H1 (cell line): ENCODE measurements around the gene CENPP.

Experiments used
- ASH2L ChIP-seq: fragments of 200-600, 300-600 bp; sonication (generic); IDR thresholded peaks from one replicate; pipeline ENCODE4 v1.7.1; 2017; ENCODE audit warnings: low read length
- BRCA1 ChIP-seq: IDR thresholded peaks from 2 replicates; pipeline ENCODE4 v1.6.1; 2012; ENCODE audit warnings: low read depth, low read length, improper control_type of control experiment
- CEBPB ChIP-seq: IDR thresholded peaks from 2 replicates; pipeline ENCODE4 v1.6.1; 2012; ENCODE audit warnings: low read depth, low read length
- EZH2 ChIP-seq: fragments of 200-600 bp; sonication (generic); IDR thresholded peaks from 2 replicates; pipeline ENCODE4 v1.7.1; 2012; ENCODE audit warnings: low read depth, mild to moderate bottlenecking, moderate library complexity, low read length, inconsistent platforms; ENCODE audit not compliant: severe bottlenecking
- TF ChIP-seq, protein P1 (sequence below), 3 experiments: IDR thresholded peaks; 1 replicate in 2 of 3; 2 replicates in 1 of 3; pipeline versions ENCODE4 v1.5.1 to v1.6.1; 2011; ENCODE audit warnings: low read length in 3 of 3, mild to moderate bottlenecking in 3 of 3, inconsistent platforms in 2 of 3, low read depth in 1 of 3, moderate library complexity in 1 of 3; ENCODE audit not compliant: insufficient read depth in 1 of 3; ENCODE audit errors: control extremely low read depth in 1 of 3

DNA sequence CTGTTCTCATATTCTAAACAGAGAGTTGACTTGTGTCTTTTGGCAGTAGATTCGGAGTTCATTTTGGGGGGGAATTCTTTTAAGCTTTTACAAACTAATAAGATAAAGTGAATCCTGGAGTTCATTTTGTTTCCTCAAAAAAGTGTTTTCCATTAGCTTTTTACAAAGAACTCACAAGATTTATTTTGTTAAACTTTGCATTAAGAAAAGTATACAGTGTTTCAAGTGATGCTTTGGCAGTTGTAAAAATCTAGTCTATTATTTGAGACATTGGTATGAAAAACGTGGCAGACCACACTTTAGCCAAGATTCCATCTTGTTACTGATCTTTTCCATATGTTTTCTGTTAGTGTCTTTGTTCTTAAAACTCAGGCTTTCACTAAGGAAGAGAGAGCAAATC, 99.7 kb downstream of the CENPP start:
- TF ChIP-seq EZH2, result no peak
- TF ChIP-seq CEBPB, result no peak
- TF ChIP-seq, protein P1, sequence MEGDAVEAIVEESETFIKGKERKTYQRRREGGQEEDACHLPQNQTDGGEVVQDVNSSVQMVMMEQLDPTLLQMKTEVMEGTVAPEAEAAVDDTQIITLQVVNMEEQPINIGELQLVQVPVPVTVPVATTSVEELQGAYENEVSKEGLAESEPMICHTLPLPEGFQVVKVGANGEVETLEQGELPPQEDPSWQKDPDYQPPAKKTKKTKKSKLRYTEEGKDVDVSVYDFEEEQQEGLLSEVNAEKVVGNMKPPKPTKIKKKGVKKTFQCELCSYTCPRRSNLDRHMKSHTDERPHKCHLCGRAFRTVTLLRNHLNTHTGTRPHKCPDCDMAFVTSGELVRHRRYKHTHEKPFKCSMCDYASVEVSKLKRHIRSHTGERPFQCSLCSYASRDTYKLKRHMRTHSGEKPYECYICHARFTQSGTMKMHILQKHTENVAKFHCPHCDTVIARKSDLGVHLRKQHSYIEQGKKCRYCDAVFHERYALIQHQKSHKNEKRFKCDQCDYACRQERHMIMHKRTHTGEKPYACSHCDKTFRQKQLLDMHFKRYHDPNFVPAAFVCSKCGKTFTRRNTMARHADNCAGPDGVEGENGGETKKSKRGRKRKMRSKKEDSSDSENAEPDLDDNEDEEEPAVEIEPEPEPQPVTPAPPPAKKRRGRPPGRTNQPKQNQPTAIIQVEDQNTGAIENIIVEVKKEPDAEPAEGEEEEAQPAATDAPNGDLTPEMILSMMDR (IDR thresholded peaks at IDR 0.05; ENCODE audit: control extremely low read depth in 1 of 3, insufficient read depth in 1 of 3, low read depth in 1 of 3, low read length in 3 of 3), result no peak
- TF ChIP-seq BRCA1, result no peak
- no peak for TF ChIP-seq ASH2L
